Measurements from ENCODE around the gene SPINK1. TPM values are rescaled to one million over a fixed set of nuclear protein-coding genes. Genes with fewer than 3 reads are reported as not detected.
A peak's percentile ranks its signal among the peaks of the same experiment; 100 is the strongest.
"Not testable (repeated sequence)": the region's sequence is repeated elsewhere in the genome, so short reads cannot be mapped to it uniquely, and the experiment has no call there.

SPINK1 gene
- total RNA-seq, 4 donors from 2014 or later = not detected

DNA sequence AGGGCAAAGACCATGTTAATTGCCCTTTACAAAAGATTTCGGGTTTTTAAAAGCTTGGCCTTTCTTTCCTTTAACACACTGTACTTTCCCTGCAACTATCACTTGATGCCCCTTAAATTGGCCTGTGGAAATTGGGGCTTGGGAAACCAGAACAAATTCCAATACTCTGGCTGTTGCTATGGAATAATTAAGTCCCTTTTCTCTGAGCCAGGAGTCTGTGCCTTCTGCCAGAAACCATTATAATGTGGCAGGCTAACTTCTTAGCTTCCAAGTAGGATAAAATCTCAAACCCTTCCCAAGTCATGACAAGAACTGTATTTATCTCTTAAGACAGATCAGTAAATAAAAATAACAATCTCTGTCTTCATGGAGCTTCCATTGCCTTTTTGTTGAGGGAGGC is 1.1 kb upstream of the SPINK1 start:
- H3K9me3 ChIP-seq = no peaks in the 10 kb centered on the region
- no peak overlapping the region for H3K4me3 ChIP-seq
- H3K4me1 ChIP-seq = no peaks in the 10 kb centered on the region
- TF ChIP-seq, protein P1, sequence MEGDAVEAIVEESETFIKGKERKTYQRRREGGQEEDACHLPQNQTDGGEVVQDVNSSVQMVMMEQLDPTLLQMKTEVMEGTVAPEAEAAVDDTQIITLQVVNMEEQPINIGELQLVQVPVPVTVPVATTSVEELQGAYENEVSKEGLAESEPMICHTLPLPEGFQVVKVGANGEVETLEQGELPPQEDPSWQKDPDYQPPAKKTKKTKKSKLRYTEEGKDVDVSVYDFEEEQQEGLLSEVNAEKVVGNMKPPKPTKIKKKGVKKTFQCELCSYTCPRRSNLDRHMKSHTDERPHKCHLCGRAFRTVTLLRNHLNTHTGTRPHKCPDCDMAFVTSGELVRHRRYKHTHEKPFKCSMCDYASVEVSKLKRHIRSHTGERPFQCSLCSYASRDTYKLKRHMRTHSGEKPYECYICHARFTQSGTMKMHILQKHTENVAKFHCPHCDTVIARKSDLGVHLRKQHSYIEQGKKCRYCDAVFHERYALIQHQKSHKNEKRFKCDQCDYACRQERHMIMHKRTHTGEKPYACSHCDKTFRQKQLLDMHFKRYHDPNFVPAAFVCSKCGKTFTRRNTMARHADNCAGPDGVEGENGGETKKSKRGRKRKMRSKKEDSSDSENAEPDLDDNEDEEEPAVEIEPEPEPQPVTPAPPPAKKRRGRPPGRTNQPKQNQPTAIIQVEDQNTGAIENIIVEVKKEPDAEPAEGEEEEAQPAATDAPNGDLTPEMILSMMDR (IDR thresholded peaks at IDR 0.05 in 4 of 5, conservative IDR thresholded peaks at IDR 0.05 in 1 of 5) = no peak
- TF ChIP-seq POLR2A (IDR thresholded peaks at IDR 0.05) = no peak
- no peak for DNase-seq
- intact Hi-C loops (cut with DNase I; ENCODE audit: low total_unique reads) (no loop called here), in situ Hi-C loops (cut with MboI; ENCODE audit: low sequenced_read_pairs in 4 of 4) (no loop called here)
- H3K36me3 ChIP-seq = no peaks in the 10 kb centered on the region
- ATAC-seq = no peak
- H3K27me3 ChIP-seq = no peaks in the 10 kb centered on the region
- H3K27ac ChIP-seq = no peak overlapping the region

DNA sequence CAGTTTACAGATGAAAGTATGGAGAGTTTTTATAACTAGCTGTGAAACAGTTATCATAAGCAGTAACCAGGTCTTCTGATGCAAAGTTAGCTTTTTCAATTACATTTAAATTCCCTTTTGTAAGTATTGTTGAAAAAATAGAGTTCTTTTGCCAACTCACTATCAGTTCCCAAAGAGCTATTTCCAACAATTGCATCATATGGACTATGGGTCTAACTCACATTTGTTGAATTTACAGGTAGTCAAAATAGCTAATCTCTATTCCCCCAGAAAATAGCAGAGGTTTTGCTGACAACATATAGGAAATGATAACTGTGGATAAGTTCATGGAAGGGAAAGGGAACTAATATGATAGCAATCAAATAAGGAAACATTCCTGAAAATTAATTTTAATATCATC is 1.4 kb downstream of the SPINK1 start:
- Histone ChIP-seq H3K36me3 (no peaks in the 10 kb centered on the region), H3K4me3 (no peak overlapping the region), H3K27ac (no peak overlapping the region), H3K9me3 (no peaks in the 10 kb centered on the region), H3K4me1 (no peaks in the 10 kb centered on the region), H3K27me3 (no peaks in the 10 kb centered on the region)
- TF ChIP-seq, protein P1 (IDR thresholded peaks at IDR 0.05 in 4 of 5, conservative IDR thresholded peaks at IDR 0.05 in 1 of 5) = no peak
- TF ChIP-seq POLR2A (IDR thresholded peaks at IDR 0.05) = no peak
- in situ Hi-C loops (cut with MboI; ENCODE audit: low sequenced_read_pairs in 4 of 4) (no loop called here), intact Hi-C loops (cut with DNase I; ENCODE audit: low total_unique reads) (no loop called here)
- no peak for DNase-seq
- ATAC-seq = no peak

DNA sequence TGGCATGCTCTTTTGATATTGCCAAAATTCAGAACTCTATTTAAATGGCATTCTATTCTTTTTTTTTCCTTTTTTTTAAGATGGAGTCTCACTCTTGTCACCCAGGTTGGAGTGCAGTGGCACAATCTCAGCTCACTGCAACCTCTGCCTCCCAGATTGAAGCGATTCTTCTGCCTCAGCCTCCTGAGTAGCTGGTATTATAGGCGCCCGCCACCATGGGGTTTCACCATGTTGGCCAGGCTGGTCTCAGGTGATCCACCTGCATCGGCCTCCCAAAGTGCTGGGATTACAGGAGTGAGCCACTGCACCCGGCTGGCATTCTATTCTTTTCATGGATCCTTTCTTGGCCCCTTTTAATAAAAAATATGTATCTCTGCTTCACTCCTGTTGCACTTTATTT is 4.5 kb downstream of the SPINK1 start:
- H3K4me1 ChIP-seq; H3K27me3 ChIP-seq; H3K4me3 ChIP-seq; H3K27ac ChIP-seq; H3K9me3 ChIP-seq; DNase-seq; in situ Hi-C loops (cut with MboI; ENCODE audit: low sequenced_read_pairs in 4 of 4); intact Hi-C loops (cut with DNase I; ENCODE audit: low total_unique reads); ATAC-seq; H3K36me3 ChIP-seq: not testable (repeated sequence)

DNA sequence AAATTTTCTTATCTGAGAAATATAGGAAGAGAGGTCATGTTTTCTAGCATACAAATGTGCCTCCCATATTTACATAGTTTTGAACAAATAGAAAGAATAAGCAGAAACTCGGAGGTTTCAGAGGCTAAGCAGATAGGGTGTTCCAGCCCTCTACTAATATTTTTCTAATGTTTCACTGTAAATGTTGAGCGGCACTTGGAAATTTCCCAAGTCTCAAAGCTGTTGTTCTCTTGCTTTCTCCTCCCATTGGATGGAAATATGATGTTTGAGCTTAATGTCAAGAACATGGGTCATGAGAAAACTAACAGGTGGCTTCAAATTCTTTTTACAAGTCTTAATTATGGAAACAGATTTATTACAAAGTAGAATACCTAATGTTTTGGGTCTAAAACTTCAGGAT is 5.1 kb downstream of the SPINK1 start:
- no peaks in the 10 kb centered on the region for H3K36me3 ChIP-seq
- TF ChIP-seq POLR2A (IDR thresholded peaks at IDR 0.05) = no peak
- TF ChIP-seq, protein P1 (IDR thresholded peaks at IDR 0.05 in 4 of 5, conservative IDR thresholded peaks at IDR 0.05 in 1 of 5) = no peak
- no peak overlapping the region for H3K4me3 ChIP-seq
- ATAC-seq = no peak
- no peaks in the 10 kb centered on the region for H3K4me1 ChIP-seq
- intact Hi-C loops (cut with DNase I; ENCODE audit: low total_unique reads) (no loop called here), in situ Hi-C loops (cut with MboI; ENCODE audit: low sequenced_read_pairs in 4 of 4) (no loop called here)
- H3K9me3 ChIP-seq = no peaks in the 10 kb centered on the region
- H3K27me3 ChIP-seq = no peaks in the 10 kb centered on the region
- no peak overlapping the region for H3K27ac ChIP-seq
- DNase-seq = no peak

DNA sequence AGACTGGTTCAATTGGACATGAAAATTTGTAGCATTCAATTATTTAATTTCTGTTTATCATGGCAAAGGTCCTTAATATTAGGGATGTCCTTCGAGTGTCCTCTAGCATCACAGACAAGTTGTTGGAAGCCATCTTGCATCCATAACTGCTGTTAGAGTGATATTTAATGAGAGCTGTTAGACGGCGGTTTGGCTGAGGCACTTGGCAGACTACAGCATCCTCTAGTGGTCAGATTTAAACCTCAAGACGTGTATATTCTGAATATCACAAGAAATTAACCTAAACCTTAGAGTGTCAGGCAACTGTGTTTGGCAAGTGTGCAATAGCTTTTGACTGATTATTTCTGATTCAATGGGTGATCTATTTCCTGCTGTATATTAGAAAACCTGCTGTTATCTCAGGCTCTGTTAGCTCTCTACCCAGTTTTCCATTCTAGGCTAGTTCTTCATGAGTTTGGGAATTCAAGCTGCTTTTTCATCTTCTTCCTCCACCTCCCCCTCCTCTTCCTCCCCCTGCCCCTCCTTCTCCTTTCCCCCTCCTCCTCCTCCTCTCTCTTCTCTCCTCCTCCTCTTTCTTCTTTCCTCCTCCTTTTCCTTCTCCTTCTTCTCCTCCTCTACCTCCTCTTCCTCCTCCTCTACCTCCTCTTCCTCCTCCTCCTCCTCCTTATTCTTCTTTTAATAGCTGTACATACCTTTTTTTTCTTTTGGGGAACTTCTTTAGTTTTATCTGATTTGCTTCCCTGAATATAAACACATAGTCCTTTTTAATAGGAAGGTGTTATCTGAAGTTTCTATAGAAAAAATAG is 8.6 kb downstream of the SPINK1 start:
- in situ Hi-C loops (cut with MboI; ENCODE audit: low sequenced_read_pairs in 4 of 4) = loop anchor here in 2 of 4 donors (5.0 to 25.0 kb wide), 2 partner anchors 186 to 196 kb away; no protein-coding TSS in a partner anchor
- TF ChIP-seq, protein P1 (IDR thresholded peaks at IDR 0.05 in 4 of 5, conservative IDR thresholded peaks at IDR 0.05 in 1 of 5) = peak; percentile 27 to 66 (median 52)
- TF ChIP-seq POLR2A (IDR thresholded peaks at IDR 0.05) = no peak
- no peaks in the 10 kb centered on the region for H3K9me3 ChIP-seq
- ATAC-seq = peak in 1 of 2 donors; percentile 50
- no peaks in the 10 kb centered on the region for H3K36me3 ChIP-seq
- no peak overlapping the region for H3K4me3 ChIP-seq
- no peaks in the 10 kb centered on the region for H3K4me1 ChIP-seq
- no peak for DNase-seq
- no peak overlapping the region for H3K27ac ChIP-seq
- intact Hi-C loops (cut with DNase I; ENCODE audit: low total_unique reads) = loop anchor here (1.0 kb wide), 1 partner anchor 195 kb away; no protein-coding TSS in a partner anchor
- no peaks in the 10 kb centered on the region for H3K27me3 ChIP-seq

DNA sequence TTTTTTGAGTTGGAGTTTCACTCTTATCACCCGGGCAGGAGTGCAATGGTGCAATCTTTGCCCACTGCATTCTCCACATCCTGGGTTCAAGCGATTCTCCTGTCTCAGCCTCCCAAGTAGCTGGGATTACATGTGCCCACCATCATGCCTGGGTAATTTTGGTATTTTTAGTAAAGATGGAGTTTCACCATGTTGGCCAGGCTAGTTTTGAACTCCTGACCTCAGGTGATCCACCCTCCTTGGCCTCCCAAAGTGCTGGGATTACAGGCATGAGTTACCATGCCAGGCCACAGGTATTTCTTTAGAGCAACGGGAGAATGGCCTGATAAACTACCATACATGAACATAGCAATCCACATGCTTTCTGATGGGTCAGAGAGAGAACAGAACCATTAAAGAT is 9.2 kb downstream of the SPINK1 start:
- intact Hi-C loops (cut with DNase I; ENCODE audit: low total_unique reads) = loop anchor here (1.0 kb wide), 1 partner anchor 194 kb away; no protein-coding TSS in a partner anchor
- DNase-seq, H3K4me3 ChIP-seq, H3K36me3 ChIP-seq, H3K9me3 ChIP-seq, ATAC-seq, H3K27me3 ChIP-seq, H3K4me1 ChIP-seq, H3K27ac ChIP-seq: not testable (repeated sequence)
- in situ Hi-C loops (cut with MboI; ENCODE audit: low sequenced_read_pairs in 4 of 4) = loop anchor here in 2 of 4 donors (5.0 to 25.0 kb wide), 2 partner anchors 185 to 195 kb away; no protein-coding TSS in a partner anchor
